Measurements from ENCODE around the gene NEK6.

Gene NEK6

GRCh38 chr9:124263213-124263612, 5.5 kb downstream of the NEK6 start:
- DNase-seq = no peak

DNA sequence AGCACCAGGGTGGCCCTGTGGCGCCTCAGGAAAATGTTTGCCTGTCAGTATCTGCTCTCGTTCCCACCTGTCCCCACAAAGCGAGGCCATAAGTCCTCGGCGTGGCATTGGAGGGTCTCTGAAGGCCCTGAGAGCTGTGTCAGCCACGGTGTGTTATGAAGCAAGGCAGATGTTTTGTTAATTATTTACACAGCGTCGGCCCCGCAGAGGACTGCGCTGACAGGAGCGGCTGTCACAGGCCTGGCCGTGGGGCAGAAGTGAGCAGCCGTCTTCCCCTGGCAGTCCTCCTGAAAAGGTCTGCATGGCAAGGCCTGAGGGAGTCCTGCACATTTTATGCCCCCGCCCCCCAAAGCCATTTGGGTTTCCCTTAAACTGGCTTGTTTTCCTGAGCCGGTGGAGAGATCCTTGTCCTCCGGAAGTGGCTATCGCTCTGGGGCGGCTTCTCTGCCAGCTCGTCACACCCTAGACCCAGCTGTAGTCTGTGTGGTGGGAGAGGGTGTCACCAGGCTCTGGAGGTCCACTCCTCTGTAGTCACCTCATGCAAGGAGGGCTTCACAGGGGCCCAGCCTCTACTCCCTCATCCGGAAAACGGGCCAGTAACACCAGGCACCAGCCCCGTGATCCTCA, 6.2 kb downstream of the NEK6 start:
- DNase-seq = no peak

DNA sequence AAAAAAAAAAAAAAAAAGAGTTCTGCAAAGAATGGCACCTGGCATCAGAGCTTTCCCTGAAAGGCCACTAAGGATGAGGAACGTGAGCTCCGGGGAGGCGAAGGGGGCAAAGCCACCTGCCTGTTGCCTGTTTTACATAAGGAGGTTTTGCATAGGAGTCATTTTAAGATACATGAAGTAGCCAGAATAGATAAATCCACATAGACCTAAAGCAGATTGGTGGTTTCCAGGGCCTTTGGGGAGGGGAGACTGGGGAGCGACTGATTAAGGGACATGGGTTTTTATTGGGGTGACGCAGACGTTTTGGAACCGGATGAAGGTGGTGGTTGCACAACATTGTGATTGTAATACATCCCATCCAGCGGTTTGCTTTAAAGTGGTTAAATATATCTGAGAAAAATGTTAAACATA, 7.1 kb downstream of the NEK6 start:
- DNase-seq = peak; percentile 21

GRCh38 chr9:124265551-124265950, 7.8 kb downstream of the NEK6 start:
- DNase-seq = no peak

GRCh38 chr9:124266139-124266825, 8.5 kb downstream of the NEK6 start:
- DNase-seq = no peak

DNA sequence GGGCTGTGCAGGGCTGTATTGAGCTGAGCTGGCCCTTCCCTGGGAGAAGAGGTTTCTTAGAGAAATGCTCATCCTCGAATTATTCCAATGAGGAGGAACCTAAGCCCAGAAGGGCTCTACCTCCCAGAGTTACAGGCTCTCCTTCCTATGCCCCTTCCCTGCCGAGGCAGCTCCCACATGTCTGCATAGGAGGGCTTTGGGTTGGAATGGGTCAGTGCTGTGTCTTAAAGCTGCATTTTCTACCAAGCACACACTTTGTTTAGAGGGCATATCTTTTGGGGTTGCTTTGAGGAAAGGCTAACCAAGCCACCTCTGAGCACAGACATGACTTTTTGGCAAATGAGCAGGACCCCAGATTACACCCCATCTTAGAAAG, 9.1 kb downstream of the NEK6 start:
- DNase-seq = no peak

DNA sequence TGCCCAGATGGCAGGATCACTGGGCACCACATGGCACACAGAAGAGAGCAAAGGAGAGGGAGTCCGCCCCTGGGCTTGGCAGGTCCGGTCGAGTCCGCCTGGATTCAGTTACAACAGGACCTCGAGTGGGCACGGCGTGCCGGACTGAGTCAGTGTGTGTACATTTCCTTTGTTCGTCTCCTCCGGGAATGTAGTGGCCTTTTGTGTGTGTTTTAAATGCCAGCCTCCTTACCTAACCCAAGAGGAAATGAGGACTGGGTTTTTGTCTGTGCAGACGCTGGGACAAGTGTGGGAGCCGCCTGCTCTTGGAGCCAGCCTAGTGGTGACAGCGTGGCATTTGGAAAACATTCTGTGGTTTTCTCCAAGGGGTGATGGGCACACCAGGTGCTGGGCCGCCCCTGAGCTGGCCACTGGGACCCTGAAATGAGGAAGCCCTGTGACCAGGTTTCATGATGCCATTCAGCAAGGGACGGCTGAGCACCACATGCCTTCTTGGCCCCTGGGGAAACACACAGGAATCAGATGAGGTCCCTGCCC, 9.6 kb downstream of the NEK6 start:
- DNase-seq = peak; percentile 79

DNA sequence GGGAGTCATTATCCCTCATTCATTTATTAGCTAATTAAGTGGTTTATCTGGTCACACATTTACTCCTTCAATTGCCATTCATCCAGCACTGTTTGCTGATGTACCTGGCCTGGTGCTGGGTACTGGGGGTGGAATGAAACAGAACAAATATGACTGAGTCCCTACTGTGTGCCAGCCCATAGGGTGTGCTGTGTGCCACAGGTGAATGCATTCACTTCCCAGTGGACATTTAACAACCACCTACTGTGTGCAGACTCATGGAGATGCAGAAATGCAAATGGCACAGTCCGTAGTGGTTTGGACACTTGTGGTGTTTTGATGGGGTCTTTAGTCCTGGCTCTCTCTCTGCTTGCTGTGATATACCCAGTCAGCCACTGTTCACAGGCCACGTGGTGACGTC, 10.5 kb downstream of the NEK6 start:
- DNase-seq = no peak

GRCh38 chr9:124268661-124269060, 10.9 kb downstream of the NEK6 start:
- DNase-seq = no peak

GRCh38 chr9:124269556-124269955, 11.8 kb downstream of the NEK6 start:
- DNase-seq = no peak

DNA sequence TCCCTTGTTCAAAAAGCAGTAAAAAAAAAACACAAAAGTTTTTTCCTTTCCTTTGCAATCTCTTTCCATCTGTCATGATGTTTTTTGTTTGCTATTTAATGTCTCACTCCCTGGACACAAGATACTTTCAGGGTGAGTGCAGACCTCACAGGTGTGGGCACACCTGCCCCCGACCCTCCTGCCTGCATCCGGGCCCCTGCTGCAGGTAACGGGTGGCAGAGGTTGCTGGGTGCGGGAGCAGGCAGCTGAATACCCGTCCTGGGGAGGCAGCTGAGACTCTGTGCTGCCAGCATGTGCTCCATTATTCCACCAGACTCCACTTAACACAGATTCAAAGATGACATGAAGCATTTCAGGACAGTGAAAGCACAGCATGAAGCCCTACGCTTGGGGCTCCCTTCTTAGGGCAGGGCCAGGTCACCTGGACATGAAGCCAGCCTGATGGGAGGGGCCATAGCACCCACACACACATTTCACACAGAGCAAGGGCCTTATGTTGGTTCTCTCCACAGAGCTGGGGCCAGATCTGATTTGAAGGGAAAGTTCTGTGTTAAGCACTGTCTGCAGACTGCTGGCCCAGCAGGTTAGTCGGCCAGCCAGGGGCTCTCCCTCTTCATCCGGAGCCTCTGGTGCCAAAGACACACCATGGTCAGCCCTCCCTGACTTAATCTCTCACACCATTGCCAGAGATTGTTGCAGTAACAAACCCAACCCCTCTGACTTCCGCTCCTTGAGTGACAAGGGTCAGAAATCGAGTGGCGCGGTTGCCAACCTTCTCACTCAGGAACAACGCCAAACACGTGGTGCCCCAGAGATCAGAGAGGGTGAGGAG, 13.0 kb downstream of the NEK6 start:
- DNase-seq = no peak

DNA sequence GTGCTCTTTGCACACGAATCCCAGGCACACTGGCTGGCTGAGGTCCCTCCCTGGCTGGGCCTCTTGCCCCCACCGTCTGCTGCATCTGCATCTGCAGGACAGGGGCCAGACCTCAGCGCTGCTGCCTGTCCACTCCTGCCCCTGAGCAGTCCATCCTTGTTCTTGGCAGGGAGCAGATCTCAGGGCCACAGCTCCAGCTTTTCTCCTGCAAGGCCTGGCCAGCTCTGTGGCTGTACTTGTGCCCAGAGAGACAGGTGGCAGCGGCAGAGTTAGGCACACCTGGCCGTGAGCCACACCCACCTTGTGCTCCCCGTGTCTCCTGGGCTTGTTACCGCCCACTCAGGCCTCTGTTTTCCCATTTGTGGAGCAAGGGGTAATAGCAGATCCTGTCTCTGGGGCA, 13.9 kb downstream of the NEK6 start:
- DNase-seq = no peak

DNA sequence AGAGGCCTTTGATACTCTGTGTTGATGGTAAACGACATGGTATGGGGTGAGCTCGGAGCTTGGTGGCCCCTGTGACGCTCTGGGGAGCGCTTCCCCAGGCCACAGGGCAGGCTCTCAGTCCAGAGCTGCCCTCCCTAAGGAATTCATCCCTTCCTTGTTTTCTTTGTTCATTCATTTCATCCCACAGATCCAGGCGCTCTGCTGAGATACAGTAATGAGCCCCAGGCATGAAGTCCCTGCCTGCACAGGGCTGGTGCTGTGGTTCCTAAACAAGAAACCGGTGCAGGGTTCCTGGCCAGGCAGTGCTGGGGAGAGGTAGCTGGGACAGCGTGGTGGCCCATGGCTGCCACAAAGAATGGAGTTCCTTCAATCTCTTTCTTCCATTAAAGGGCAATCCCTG, 14.4 kb downstream of the NEK6 start:
- no peak for DNase-seq

- no peak for DNase-seq
Observed at GRCh38 chr9:124272979-124273378, 15.2 kb downstream of the NEK6 start.

DNA sequence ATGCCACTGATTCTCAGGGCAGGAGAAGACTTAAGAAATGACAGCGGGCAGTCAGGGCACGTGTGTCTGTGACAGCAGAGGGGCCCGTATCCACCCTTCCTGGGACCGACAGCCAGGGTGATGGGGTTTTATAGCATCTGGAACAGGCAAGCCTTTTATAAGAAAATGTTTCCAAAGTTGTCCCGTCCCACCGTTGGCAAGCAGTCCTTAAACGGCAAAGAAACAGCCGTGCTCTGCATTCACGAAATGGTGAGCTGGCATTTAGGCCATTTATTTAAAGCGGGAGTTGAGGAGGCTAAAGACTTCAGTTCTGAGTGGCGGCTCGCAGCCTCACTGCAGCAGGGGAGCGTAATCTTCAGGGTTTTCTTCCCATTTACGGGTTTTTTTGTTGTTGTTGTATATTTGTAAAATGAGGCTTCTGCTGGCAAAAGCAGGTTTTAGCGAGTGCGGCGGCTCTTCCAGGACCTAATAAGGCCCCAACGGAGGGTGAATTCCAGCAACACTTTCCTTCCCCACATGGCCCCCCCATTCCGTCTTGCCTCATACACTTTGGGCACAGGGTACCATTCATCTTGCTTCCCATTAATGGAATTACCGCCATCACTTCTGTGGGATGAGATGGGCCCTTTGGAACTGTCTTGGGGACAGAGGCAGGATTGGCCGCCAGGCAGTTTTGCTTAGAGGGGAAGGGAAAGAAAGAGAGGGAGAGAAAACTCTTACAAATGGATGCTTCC, 15.8 kb downstream of the NEK6 start:
- no peak for DNase-seq

- no peak for DNase-seq
Observed at GRCh38 chr9:124274226-124274625, 16.5 kb downstream of the NEK6 start.

DNA sequence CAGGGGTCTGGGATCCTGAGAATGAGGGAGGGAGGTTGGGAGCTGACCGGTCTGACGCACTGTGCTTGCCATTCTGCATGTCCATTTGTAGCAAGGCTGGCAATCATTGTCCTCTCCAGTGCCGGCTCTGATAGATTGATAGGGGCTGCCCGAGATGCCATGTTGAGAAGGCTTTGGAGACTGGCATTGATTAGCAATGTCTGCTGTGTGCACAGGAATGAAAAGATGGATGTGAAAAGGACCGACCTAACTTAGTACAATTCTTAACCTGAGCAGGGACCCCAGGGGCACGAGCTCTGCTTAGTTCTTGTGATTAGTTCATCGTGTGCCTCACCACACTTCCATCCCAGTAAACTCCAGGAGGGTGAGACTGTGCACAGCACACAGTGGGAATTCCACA, 17.0 kb downstream of the NEK6 start:
- no peak for DNase-seq

DNA sequence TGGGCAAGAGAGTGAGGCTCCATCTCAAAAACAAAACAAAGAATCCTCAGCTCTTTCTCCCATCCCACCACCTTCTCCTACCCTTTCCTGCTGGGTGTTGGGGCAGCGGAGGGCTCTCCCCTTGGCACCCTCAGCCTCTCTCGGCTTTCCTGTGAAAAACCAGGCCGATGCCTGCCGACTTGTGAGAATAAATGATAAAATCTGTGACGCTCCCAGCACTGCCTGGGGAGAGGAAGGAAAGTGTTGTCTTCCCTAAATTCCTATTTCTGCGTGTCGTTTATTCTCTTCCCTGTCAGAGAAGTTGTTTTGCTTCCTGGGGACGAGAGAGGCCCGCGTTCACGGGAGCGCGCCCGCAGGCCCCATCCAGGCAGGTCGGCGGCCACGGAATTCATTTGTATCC, 19.7 kb downstream of the NEK6 start:
- DNase-seq = no peak

GRCh38 chr9:124278054-124278540, 20.3 kb downstream of the NEK6 start:
- no peak for DNase-seq

DNA sequence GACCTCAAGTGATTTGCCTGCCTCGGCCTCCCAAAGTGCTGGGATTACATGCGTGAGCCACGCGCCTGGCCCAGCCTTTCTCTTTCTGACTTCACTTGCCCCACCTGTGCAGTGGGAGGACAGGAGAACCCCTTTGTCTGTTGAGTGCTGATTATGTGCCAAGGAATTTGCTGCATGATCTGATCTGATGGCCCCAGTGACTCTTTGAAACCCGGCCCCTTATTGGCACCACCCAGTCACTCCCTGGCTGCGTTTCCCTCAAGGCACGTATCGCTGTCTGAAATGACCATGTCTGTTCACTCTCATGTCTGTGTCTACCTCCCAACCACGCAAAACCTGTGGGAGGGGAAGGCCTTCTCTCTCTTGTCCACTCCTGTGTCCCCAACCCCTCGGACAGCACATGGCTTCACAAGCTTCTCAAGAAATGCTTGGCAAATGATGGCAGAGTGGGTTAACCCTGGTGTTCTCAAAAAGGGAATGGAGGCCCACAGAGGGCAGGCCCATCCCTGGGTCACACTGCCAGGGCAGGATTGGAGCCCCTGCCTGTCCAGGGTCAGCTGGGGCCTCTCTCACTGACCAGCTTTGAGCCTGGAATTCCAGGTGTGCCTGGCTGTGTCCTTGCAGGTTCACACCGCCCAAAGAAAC, 21.9 kb downstream of the NEK6 start:
- no peak for DNase-seq

DNA sequence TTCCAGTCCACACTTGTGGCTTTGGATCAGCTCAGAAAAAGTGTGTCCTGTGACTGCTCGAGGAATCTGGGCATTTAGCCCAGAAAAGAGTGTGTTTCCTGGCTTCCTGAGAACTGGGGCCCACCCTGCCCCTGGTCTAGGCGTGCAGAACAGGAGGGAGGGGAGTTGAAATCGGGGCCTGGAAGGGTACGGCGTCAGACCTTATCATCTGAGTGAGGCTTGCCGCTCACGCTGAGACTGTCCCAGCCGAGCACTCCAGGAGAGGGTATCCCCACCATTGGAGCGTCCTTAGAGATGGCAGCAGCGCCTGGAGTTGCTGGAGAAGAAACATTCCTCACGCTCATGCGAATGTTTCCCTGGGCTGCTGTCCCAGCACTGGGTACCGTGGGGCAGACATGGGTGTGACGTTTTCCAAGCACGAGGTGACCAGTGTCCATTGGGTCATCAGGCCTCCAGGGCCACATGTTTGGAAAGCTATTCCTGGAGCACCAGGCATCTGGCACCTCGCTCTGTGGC, 22.5 kb downstream of the NEK6 start:
- no peak for DNase-seq

DNA sequence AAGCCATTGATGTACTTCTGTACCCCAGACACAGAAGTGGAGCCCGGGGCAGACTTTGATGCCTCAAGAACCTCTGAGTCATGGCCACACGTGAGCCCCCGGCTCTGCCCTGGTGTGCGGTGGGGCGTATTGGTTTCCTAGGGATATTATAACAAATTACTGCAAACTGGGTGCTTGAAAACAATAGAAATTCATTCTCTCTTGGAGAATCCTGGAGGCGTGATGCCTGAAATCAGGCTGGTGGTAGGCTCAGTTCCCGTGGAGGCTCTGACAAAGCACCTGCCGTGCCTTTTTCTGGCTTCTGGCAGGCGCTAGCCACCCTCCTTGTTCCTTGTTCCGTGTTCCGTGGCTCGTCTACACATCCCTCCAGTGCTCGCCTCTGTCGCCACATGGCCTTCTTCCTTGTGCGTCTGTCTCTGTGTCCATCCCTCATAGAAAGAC, 24.2 kb downstream of the NEK6 start:
- peak; percentile 45 for DNase-seq

Measured in GF-D8 (cell line).